Lung (tissue), 12 donors: Measurements from ENCODE around the gene EIF1. TPM values are rescaled to one million over a fixed set of nuclear protein-coding genes. Genes with fewer than 3 reads are reported as not detected.

Experiments
- ATAC-seq: fragments of 200-7000 bp; cut with Tn5 transposase; one replicate; pipeline ENCODE4 v1.9.1; 2020; ENCODE audit warnings: moderate number of reproducible peaks; ENCODE audit not compliant: insufficient read depth, low FRiP score
- DNase-seq, 3 donors: peaks; one replicate each; pipeline ENCODE4 v3.0.0-alpha.2; 2013 to 2017
- H3K27ac ChIP-seq, 2 donors: one replicate each; pipeline ENCODE4 v1.5.1; 2013; ENCODE audit warnings: mild to moderate bottlenecking in 2 of 2, moderate library complexity in 2 of 2, control low read depth in 1 of 2, inconsistent platforms in 1 of 2, low read depth in 1 of 2, low read length in 1 of 2
- H3K27me3 ChIP-seq, 3 donors: one replicate each; pipeline ENCODE4 v1.5.1; 2013; ENCODE audit warnings: low read length in 2 of 3; ENCODE audit not compliant: control insufficient read depth in 3 of 3, insufficient read depth in 3 of 3
- H3K36me3 ChIP-seq, 4 donors: one replicate each; pipeline ENCODE4 v1.5.1; 2013; ENCODE audit warnings: low read length in 4 of 4, mild to moderate bottlenecking in 1 of 4, moderate library complexity in 1 of 4; ENCODE audit not compliant: control insufficient read depth in 4 of 4, insufficient read depth in 4 of 4
- H3K4me1 ChIP-seq, 5 donors: one replicate each; pipeline ENCODE4 v1.5.1; 2013; ENCODE audit warnings: low read length in 5 of 5, mild to moderate bottlenecking in 2 of 5, moderate library complexity in 1 of 5; ENCODE audit not compliant: control insufficient read depth in 5 of 5, insufficient read depth in 5 of 5
- H3K4me3 ChIP-seq: one replicate; pipeline ENCODE4 v1.5.1; 2013; ENCODE audit warnings: mild to moderate bottlenecking, control low read depth, moderate library complexity
- H3K9ac ChIP-seq, 2 donors: one replicate each; pipeline ENCODE4 v1.5.1; 2013; ENCODE audit warnings: low read length in 2 of 2, control low read depth in 1 of 2; ENCODE audit not compliant: insufficient read depth in 1 of 2
- H3K9me3 ChIP-seq, 4 donors: one replicate each; pipeline ENCODE4 v1.5.1; 2013; ENCODE audit warnings: low read length in 3 of 4, mild to moderate bottlenecking in 1 of 4, moderate library complexity in 1 of 4; ENCODE audit not compliant: control insufficient read depth in 4 of 4, insufficient read depth in 3 of 4
- CTCF ChIP-seq: IDR thresholded peaks from 2 replicates; pipeline ENCODE4 v1.5.1; 2012; ENCODE audit warnings: mild to moderate bottlenecking; ENCODE audit errors: control extremely low read depth, extremely low read depth
- WGBS, 2 donors: extraction: QIAGEN DNeasy Blood & Tissue Kit; methylation state at CpG; one replicate each; pipeline ENCODE4 v1.1.7; 2013; 5-methylcytosine and 5-hydroxymethylcytosine counted together
- polyA plus RNA-seq, 2 donors: library from polyadenylated mRNA; stranded (reverse); fragments of 200-250 nt; gene quantifications; one replicate each; pipeline ENCODE4 v1.2.1, GENCODE V29; 2013
- total RNA-seq, 2 donors: library from RNA; depleted of rRNA in 1 of 2; stranded (reverse); fragments of >200 nt in 1 of 2; gene quantifications; one replicate each; pipeline ENCODE4 v1.2.1, GENCODE V29; 2014 to 2021
- donor health status: control.
- donor health status: control.
- donor health status: Bipolar disorder and iron deficiency.
- donor health status: healthy.
- donor health status: DM: yes; HTN: yes; CAD: no.

EIF1 gene
- total and polyA plus RNA-seq, 4 donors = 381 to 872 (median 676) TPM

DNA sequence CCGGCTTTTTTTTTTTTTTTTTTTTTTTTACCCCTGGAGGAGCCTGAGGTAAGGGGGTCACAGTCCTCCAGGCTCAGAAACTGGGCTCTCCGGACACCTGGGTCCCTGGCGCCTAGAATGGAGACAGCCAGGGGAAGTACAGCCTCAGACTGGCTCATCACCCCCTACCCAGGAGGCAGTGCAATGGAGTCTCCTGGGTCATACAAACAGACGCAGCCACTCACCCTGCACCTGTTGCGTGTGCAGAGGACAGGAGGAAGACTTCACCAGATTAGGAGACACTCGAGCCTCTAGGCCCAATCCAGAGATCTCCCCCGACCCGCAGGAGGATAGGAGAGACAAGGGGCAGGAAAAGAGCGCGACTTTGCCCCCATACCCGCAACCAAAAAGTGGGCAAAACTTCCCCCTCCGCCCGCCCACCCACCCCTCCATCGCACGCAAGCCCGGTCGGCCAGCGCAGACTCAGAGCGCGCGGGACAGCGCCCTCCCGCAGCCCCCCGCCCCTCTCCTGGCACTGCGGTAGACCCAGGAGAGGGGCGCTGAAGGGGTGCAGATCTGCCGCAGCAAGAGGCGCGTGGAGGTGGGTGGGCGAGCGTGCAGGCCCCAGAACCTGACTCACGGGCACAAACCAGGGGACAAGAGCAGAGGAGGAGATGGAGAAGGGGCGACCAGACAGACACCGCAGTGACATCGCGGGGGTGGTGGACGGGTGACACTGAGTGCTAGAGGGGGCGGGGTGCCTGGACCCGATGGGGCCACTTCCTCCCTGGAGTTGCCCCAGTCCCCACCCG, 44.9 kb downstream of the EIF1 start:
- ATAC-seq (no peak), DNase-seq (no peak)
- Histone ChIP-seq H3K27ac (no peak overlapping the region), H3K36me3 (no peaks in the 10 kb centered on the region), H3K9ac (no peak overlapping the region), H3K27me3 (peaks cover 0 to 62% (median 54%) of the 10 kb centered on the region in 3 donors), H3K4me3 (no peak overlapping the region), H3K9me3 (no peaks in the 10 kb centered on the region), H3K4me1 (peaks cover 0 to 16% (median 5%) of the 10 kb centered on the region in 5 donors)
- WGBS, 2 donors = 11 to 13% methylated on average over 31 to 40 of the region's 40 CpGs
- no peak for TF ChIP-seq CTCF

- Histone ChIP-seq H3K9ac (no peak within 1 kb of the TSS), H3K27me3 (peaks cover 0 to 62% (median 54%) of the 10 kb centered on the region in 3 donors), H3K9me3 (no peaks in the 10 kb centered on the region), H3K36me3 (no peaks in the 10 kb centered on the region), H3K4me3 (no peak within 1 kb of the TSS), H3K27ac (no peak within 1 kb of the TSS), H3K4me1 (peaks cover 0 to 16% (median 5%) of the 10 kb centered on the region in 5 donors)
- peak in 1 of 3 donors; percentile 22 for DNase-seq
- ATAC-seq = no peak
- TF ChIP-seq CTCF = no peak
- WGBS, 2 donors = 1% methylated on average over 77 of the region's 77 CpGs
Observed at GRCh38 chr17:41734139-41734948, 45.7 kb downstream of the EIF1 start, which contains the start of gene HAP1. Gene HAP1 (minus strand): TSS chr17:41734643. CDS start chr17:41734634, 9 bp downstream.

DNA sequence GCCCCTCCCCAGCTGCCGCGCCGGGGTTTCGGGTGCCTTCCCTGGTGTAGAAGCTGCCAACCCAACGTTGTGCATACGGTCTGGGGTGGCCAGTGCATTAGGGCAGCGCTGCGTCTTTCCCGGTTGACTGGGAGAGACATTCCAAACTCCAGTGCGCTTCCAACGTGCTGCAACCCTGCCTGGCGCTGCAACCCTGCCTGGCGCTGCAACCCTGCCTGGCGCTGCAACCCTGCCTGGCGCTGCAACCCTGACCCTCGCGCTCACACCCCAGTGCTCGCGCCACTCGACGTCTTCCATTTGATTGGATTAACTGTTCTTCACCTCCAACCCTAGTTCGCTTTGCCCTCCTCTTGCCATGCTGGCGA, 46.2 kb downstream of the EIF1 start:
- Histone ChIP-seq H3K9ac (no peak overlapping the region), H3K27ac (no peak overlapping the region), H3K36me3 (no peaks in the 10 kb centered on the region), H3K4me1 (peaks cover 0 to 16% (median 5%) of the 10 kb centered on the region in 5 donors), H3K27me3 (peaks cover 0 to 62% (median 54%) of the 10 kb centered on the region in 3 donors), H3K9me3 (no peaks in the 10 kb centered on the region), H3K4me3 (no peak overlapping the region)
- ATAC-seq (no peak), DNase-seq (no peak)
- WGBS, 2 donors = 5 to 7% methylated on average over 23 of the region's 23 CpGs
- TF ChIP-seq CTCF = no peak
